ENCODE results near the gene SLC15A3. TPM values are rescaled to one million over a fixed set of nuclear protein-coding genes. Genes with fewer than 3 reads are reported as not detected.

SLC15A3 gene
- total RNA-seq, 1 donor from 2014 or later, result 66.3 TPM

DNA sequence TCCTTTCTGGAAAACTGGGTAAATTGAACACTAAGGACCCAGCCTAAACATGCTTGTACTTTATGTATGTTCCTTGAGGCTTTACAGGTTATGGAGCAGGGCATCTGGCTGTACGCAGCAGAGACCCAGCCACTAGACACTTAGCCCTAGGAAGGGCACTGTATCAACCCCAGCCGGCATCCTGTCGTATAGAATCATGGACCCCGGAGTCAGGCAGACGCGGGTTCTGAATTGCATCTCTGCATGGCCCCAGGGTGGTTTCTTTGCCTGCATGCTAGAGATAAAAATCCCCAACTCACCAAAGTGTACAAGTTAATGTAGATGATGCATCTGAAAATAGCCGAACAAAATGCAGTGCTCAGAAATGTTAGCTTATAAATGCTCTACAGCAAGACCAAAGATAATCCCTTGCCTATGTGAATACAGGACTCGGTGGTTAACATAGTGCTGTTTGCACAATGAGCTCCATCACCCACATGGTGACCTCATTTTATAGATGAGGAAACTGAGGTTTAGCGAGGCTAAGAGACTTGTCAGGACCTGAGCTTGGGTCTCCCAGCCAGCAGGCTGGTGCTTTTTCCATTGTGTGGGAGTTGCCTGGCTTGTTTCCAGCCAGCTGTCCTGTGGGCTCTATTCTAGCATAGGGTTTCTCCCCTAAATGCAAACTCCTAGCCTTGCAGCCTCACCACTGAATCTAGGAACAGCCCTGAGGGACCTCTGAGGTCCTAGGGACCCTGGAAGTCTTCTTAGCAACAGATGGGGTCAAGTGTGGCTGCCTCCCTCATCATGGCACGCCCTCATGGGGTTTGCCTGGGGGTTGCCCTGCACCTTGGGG lies 26.8 kb upstream of the SLC15A3 start:
- Histone ChIP-seq H2AFZ (ENCODE audit: low read depth, low read length) (no peak overlapping the region), H3K79me2 (ENCODE audit: insufficient read depth, low read length) (no peaks in the 10 kb centered on the region), H3K27me3 (ENCODE audit: insufficient read depth, low read length) (peaks cover 6% of the 10 kb centered on the region), H3K4me1 (ENCODE audit: insufficient read depth, low read length) (no peaks in the 10 kb centered on the region), H3K9ac (ENCODE audit: low read length) (no peak overlapping the region), H3K27ac (ENCODE audit: low read depth, low read length) (no peak overlapping the region), H3K36me3 (ENCODE audit: insufficient read depth, low read length) (no peaks in the 10 kb centered on the region), H4K20me1 (ENCODE audit: insufficient read depth, low read length) (no peaks in the 10 kb centered on the region), H3K4me3 (ENCODE audit: insufficient read depth, low read depth, low read length) (no peak overlapping the region), H3K4me2 (ENCODE audit: low read length) (no peak overlapping the region), H3K9me3 (ENCODE audit: insufficient read depth, low read depth, low read length) (no peaks in the 10 kb centered on the region)
- DNase-seq (ENCODE audit: low read depth), result no peak
- Mint-ChIP-seq H3K27ac (ENCODE audit: unreplicated experiment) (no peak overlapping the region), H3K27me3 (ENCODE audit: low read depth, unreplicated experiment) (peaks cover 15% of the 10 kb centered on the region), H3K9me3 (ENCODE audit: unreplicated experiment) (no peaks in the 10 kb centered on the region), H3K4me1 (ENCODE audit: low read depth, unreplicated experiment) (peaks cover 2% of the 10 kb centered on the region), H3K36me3 (ENCODE audit: low read depth, unreplicated experiment) (no peaks in the 10 kb centered on the region), H3K4me3 (ENCODE audit: unreplicated experiment) (no peak overlapping the region)
- no peak for TF ChIP-seq EZH2 (IDR thresholded peaks at IDR 0.05; ENCODE audit: insufficient read depth, low read length)
- TF ChIP-seq, protein P1, sequence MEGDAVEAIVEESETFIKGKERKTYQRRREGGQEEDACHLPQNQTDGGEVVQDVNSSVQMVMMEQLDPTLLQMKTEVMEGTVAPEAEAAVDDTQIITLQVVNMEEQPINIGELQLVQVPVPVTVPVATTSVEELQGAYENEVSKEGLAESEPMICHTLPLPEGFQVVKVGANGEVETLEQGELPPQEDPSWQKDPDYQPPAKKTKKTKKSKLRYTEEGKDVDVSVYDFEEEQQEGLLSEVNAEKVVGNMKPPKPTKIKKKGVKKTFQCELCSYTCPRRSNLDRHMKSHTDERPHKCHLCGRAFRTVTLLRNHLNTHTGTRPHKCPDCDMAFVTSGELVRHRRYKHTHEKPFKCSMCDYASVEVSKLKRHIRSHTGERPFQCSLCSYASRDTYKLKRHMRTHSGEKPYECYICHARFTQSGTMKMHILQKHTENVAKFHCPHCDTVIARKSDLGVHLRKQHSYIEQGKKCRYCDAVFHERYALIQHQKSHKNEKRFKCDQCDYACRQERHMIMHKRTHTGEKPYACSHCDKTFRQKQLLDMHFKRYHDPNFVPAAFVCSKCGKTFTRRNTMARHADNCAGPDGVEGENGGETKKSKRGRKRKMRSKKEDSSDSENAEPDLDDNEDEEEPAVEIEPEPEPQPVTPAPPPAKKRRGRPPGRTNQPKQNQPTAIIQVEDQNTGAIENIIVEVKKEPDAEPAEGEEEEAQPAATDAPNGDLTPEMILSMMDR (IDR thresholded peaks at IDR 0.05; ENCODE audit: insufficient read depth, low read depth, low read length), result no peak
- no peak for FAIRE-seq

DNA sequence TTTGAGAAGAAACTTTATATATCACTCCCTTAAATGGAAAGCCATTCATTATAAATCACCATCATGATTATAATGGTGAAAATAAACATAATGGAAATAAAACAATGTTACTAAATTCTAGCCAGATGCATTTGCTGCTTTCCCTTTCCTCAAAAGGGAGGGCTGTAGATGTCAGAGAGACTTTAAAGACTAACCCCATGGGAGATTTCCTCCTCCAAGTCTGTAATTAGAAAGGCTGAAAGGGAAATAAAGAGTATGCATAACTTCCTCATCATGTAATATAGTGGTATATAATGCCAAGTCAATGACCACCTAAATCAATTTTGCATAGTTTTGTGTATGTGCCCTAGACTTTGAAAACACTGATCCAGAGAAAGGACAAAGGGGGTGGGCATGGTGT lies 25.9 kb upstream of the SLC15A3 start:
- Mint-ChIP-seq H3K27ac (ENCODE audit: unreplicated experiment) (no peak overlapping the region), H3K4me3 (ENCODE audit: unreplicated experiment) (no peak overlapping the region), H3K9me3 (ENCODE audit: unreplicated experiment) (no peaks in the 10 kb centered on the region), H3K36me3 (ENCODE audit: low read depth, unreplicated experiment) (no peaks in the 10 kb centered on the region), H3K27me3 (ENCODE audit: low read depth, unreplicated experiment) (peaks cover 18% of the 10 kb centered on the region), H3K4me1 (ENCODE audit: low read depth, unreplicated experiment) (peaks cover 2% of the 10 kb centered on the region)
- FAIRE-seq (no peak), DNase-seq (ENCODE audit: low read depth) (no peak)
- no peak for TF ChIP-seq EZH2 (IDR thresholded peaks at IDR 0.05; ENCODE audit: insufficient read depth, low read length)
- TF ChIP-seq, protein P1 (IDR thresholded peaks at IDR 0.05; ENCODE audit: insufficient read depth, low read depth, low read length), result no peak
- H3K4me1 ChIP-seq (ENCODE audit: insufficient read depth, low read length), result no peaks in the 10 kb centered on the region
- no peak overlapping the region for H3K4me3 ChIP-seq (ENCODE audit: insufficient read depth, low read depth, low read length)
- H4K20me1 ChIP-seq (ENCODE audit: insufficient read depth, low read length), result no peaks in the 10 kb centered on the region
- no peaks in the 10 kb centered on the region for H3K79me2 ChIP-seq (ENCODE audit: insufficient read depth, low read length)
- no peak overlapping the region for H2AFZ ChIP-seq (ENCODE audit: low read depth, low read length)
- H3K36me3 ChIP-seq (ENCODE audit: insufficient read depth, low read length), result no peaks in the 10 kb centered on the region
- H3K27me3 ChIP-seq (ENCODE audit: insufficient read depth, low read length), result peaks cover 9% of the 10 kb centered on the region
- H3K27ac ChIP-seq (ENCODE audit: low read depth, low read length), result no peak overlapping the region
- no peak overlapping the region for H3K9ac ChIP-seq (ENCODE audit: low read length)
- H3K9me3 ChIP-seq (ENCODE audit: insufficient read depth, low read depth, low read length), result no peaks in the 10 kb centered on the region
- H3K4me2 ChIP-seq (ENCODE audit: low read length), result no peak overlapping the region

DNA sequence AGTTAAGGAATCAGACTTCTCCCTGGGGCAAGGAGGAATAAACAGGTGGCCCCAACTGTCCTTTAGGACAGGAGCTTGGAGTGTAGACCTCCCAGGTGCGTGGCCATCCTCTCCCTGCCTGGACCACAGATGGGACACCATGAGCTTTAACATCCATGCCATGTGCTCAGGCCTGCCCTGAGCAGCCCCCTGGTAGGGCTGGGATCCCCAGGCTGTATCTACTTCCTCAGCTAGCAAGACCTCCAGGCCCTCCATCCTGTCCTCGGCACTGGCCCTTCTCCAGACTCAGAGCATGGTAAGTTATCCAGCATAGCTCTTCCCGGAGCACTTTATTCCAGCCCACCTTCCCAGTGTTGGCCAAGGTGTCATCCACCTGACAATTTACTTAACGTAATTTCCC lies 25.2 kb upstream of the SLC15A3 start:
- H3K27ac Mint-ChIP-seq (ENCODE audit: unreplicated experiment), result no peak overlapping the region
- H3K36me3 Mint-ChIP-seq (ENCODE audit: low read depth, unreplicated experiment), result no peaks in the 10 kb centered on the region
- Histone ChIP-seq H2AFZ (ENCODE audit: low read depth, low read length) (no peak overlapping the region), H3K27ac (ENCODE audit: low read depth, low read length) (no peak overlapping the region), H3K4me3 (ENCODE audit: insufficient read depth, low read depth, low read length) (no peak overlapping the region), H3K4me1 (ENCODE audit: insufficient read depth, low read length) (no peaks in the 10 kb centered on the region), H3K4me2 (ENCODE audit: low read length) (no peak overlapping the region), H4K20me1 (ENCODE audit: insufficient read depth, low read length) (no peaks in the 10 kb centered on the region), H3K36me3 (ENCODE audit: insufficient read depth, low read length) (no peaks in the 10 kb centered on the region), H3K9me3 (ENCODE audit: insufficient read depth, low read depth, low read length) (no peaks in the 10 kb centered on the region), H3K79me2 (ENCODE audit: insufficient read depth, low read length) (no peaks in the 10 kb centered on the region), H3K9ac (ENCODE audit: low read length) (no peak overlapping the region), H3K27me3 (ENCODE audit: insufficient read depth, low read length) (peaks cover 9% of the 10 kb centered on the region)
- H3K4me3 Mint-ChIP-seq (ENCODE audit: unreplicated experiment), result no peak overlapping the region
- TF ChIP-seq, protein P1 (IDR thresholded peaks at IDR 0.05; ENCODE audit: insufficient read depth, low read depth, low read length), result no peak
- TF ChIP-seq EZH2 (IDR thresholded peaks at IDR 0.05; ENCODE audit: insufficient read depth, low read length), result no peak
- peaks cover 2% of the 10 kb centered on the region for H3K4me1 Mint-ChIP-seq (ENCODE audit: low read depth, unreplicated experiment)
- DNase-seq (ENCODE audit: low read depth) (no peak), FAIRE-seq (no peak)
- peaks cover 23% of the 10 kb centered on the region for H3K27me3 Mint-ChIP-seq (ENCODE audit: low read depth, unreplicated experiment)
- H3K9me3 Mint-ChIP-seq (ENCODE audit: unreplicated experiment), result peaks cover 2% of the 10 kb centered on the region

Data from astrocyte (in vitro differentiated cells and primary cell).